ENCODE measurements around the gene MOSMO.

GRCh38 chr16:22075776-22076175 lies 67.9 kb downstream of the MOSMO start:
- TF ChIP-seq CTCF (IDR thresholded peaks at IDR 0.05) (no peak), POLR2A (IDR thresholded peaks at IDR 0.05) (no peak)
